SK-N-SH (cell line): ENCODE measurements around the gene TAOK3. TPM values are rescaled to one million over a fixed set of nuclear protein-coding genes. Genes with fewer than 3 reads are reported as not detected.

Experiments
- CTCF ChIA-PET: fragments of 300-600, 350-600 bp; formaldehyde crosslinking; extraction: SDS; loops from one replicate; lab custom pipeline; 2021; lab: Yijun Ruan, JAX
- POLR2A ChIA-PET: fragments of 350-600 bp; sonication (Branson Sonifier 250); formaldehyde crosslinking; extraction: SDS; loops from one replicate; lab custom pipeline; 2020; ENCODE audit warnings: antibody characterized with exemption, inconsistent platforms; lab: Yijun Ruan, JAX
- DNase-seq: peaks from one replicate; pipeline ENCODE4 v3.0.0; 2012
- H2AFZ ChIP-seq: fragments of 200-600 bp; sonication (generic); 2 replicates; pipeline ENCODE4 v1.8.1; 2016; ENCODE audit warnings: antibody characterized with exemption, mild to moderate bottlenecking, low read depth
- H3F3A ChIP-seq: fragments of 200-600 bp; sonication (generic); replicated peaks from 2 replicates; pipeline ENCODE3; 2016; ENCODE audit warnings: antibody characterized with exemption, mild to moderate bottlenecking; ENCODE audit not compliant: insufficient read depth
- H3K27ac ChIP-seq, 2 experiments: fragments of 200-500 bp in 1 of 2; fragments of 200-600 bp in 1 of 2; sonication (Bioruptor generic) in 1 of 2; sonication (generic), shearing (Covaris generic) in 1 of 2; 2 replicates each; pipeline versions ENCODE4 v1.5.1 to v1.6.1; 2014 to 2016; ENCODE audit warnings: low read depth in 2 of 2, inconsistent platforms in 1 of 2, low read length in 1 of 2, mild to moderate bottlenecking in 1 of 2, mixed read lengths in 1 of 2
- H3K27me3 ChIP-seq: fragments of 200-600 bp; sonication (generic), shearing (Covaris generic); 2 replicates; pipeline ENCODE4 v1.6.1; 2016; ENCODE audit warnings: mixed run types; ENCODE audit not compliant: insufficient read depth
- H3K36me3 ChIP-seq, 2 experiments: fragments of 200-500 bp in 1 of 2; fragments of 200-600 bp in 1 of 2; sonication (Bioruptor generic) in 1 of 2; sonication (generic) in 1 of 2; replicated peaks in 1 of 2; 2 replicates each; pipeline versions ENCODE3 to v1.5.1; 2014 to 2016; ENCODE audit warnings: low read length in 1 of 2, mild to moderate bottlenecking in 1 of 2; ENCODE audit not compliant: insufficient read depth in 2 of 2, control insufficient read depth in 1 of 2
- H3K4me1 ChIP-seq, 2 experiments: fragments of 200-500 bp in 1 of 2; fragments of 200-600 bp in 1 of 2; sonication (Bioruptor generic) in 1 of 2; sonication (generic), shearing (Covaris generic) in 1 of 2; 2 replicates each; pipeline versions ENCODE4 v1.5.1 to v1.6.1; 2014 to 2016; ENCODE audit warnings: low read depth in 1 of 2, low read length in 1 of 2, mixed run types in 1 of 2; ENCODE audit not compliant: insufficient read depth in 2 of 2, control insufficient read depth in 1 of 2
- H3K4me2 ChIP-seq: fragments of 200-600 bp; sonication (generic), shearing (Covaris generic); 2 replicates; pipeline ENCODE4 v1.6.1; 2017; ENCODE audit warnings: mixed run types
- H3K4me3 ChIP-seq, 2 experiments: fragments of 200-500 bp in 1 of 2; fragments of 200-600 bp in 1 of 2; sonication (Bioruptor generic) in 1 of 2; sonication (generic), shearing (Covaris generic) in 1 of 2; 2 replicates each; pipeline versions ENCODE4 v1.5.1 to v1.8.1; 2014 to 2016; ENCODE audit warnings: low read depth in 2 of 2, inconsistent platforms in 1 of 2, low read length in 1 of 2, mild to moderate bottlenecking in 1 of 2, mixed read lengths in 1 of 2, moderate library complexity in 1 of 2
- H3K79me2 ChIP-seq: fragments of 200-600 bp; sonication (generic); 2 replicates; pipeline ENCODE4 v1.8.1; 2017; ENCODE audit warnings: mild to moderate bottlenecking; ENCODE audit not compliant: insufficient read depth
- H3K9ac ChIP-seq: fragments of 200-600 bp; sonication (generic); 2 replicates; pipeline ENCODE4 v1.6.1; 2017; ENCODE audit warnings: mixed run types
- H3K9me2 ChIP-seq: fragments of 200-600 bp; sonication (generic); 2 replicates; pipeline ENCODE4 v1.6.1; 2017; ENCODE audit warnings: mixed run types
- H3K9me3 ChIP-seq: fragments of 200-600 bp; sonication (generic); 2 replicates; pipeline ENCODE4 v1.6.1; 2017; ENCODE audit warnings: mixed run types, mild to moderate bottlenecking, moderate library complexity
- H4K20me1 ChIP-seq: fragments of 200-600 bp; sonication (generic); 2 replicates; pipeline ENCODE4 v1.6.1; 2017; ENCODE audit warnings: mild to moderate bottlenecking, mixed run types; ENCODE audit not compliant: insufficient read depth
- CHD2 ChIP-seq: fragments of 150-350 bp; IDR thresholded peaks from 2 replicates; pipeline ENCODE4 v1.6.1; 2018; ENCODE audit warnings: low read length; ENCODE audit not compliant: partially characterized antibody
- EZH2phosphoT487 ChIP-seq: fragments of 200-600 bp; sonication (generic); IDR thresholded peaks from 2 replicates; pipeline ENCODE4 v1.6.1; 2017; ENCODE audit warnings: low read depth, mixed run types, mild to moderate bottlenecking, antibody characterized with exemption, moderate library complexity, borderline replicate concordance
- FOSL2 ChIP-seq: IDR thresholded peaks from 2 replicates; pipeline ENCODE4 v1.4.0; 2012; ENCODE audit warnings: low read depth, mild to moderate bottlenecking, moderate library complexity, borderline replicate concordance
- FOXM1 ChIP-seq: IDR thresholded peaks from 2 replicates; pipeline ENCODE4 v1.4.0; 2012; ENCODE audit warnings: low read depth, mild to moderate bottlenecking
- JUND ChIP-seq: IDR thresholded peaks from 2 replicates; pipeline ENCODE4 v1.4.0; 2012
- MEF2A ChIP-seq: IDR thresholded peaks from 2 replicates; pipeline ENCODE4 v1.4.0; 2012; ENCODE audit warnings: low read depth, borderline replicate concordance
- MXI1 ChIP-seq: IDR thresholded peaks from 2 replicates; pipeline ENCODE4 v1.6.1; 2012; ENCODE audit warnings: mild to moderate bottlenecking, low read depth, low read length, improper control_type of control experiment
- NRF1 ChIP-seq: IDR thresholded peaks from 2 replicates; pipeline ENCODE4 v1.6.1; 2012; ENCODE audit warnings: low read depth, mild to moderate bottlenecking, low read length
- RFX5 ChIP-seq: IDR thresholded peaks from 2 replicates; pipeline ENCODE4 v1.6.1; 2012; ENCODE audit warnings: mild to moderate bottlenecking, improper control_type of control experiment, low read length
- SIN3A ChIP-seq: IDR thresholded peaks from 2 replicates; pipeline ENCODE4 v1.6.1; 2012; ENCODE audit warnings: low read depth, mild to moderate bottlenecking, low read length, moderate library complexity, borderline replicate concordance
- TEAD4 ChIP-seq: IDR thresholded peaks from 2 replicates; pipeline ENCODE4 v1.4.0; 2012; ENCODE audit warnings: mild to moderate bottlenecking, borderline replicate concordance; ENCODE audit not compliant: insufficient read depth
- WGBS: methylation state at CpG from one replicate; pipeline ENCODE4 v1.1.6; 2017; ENCODE audit warnings: low lambda C conversion rate; 5-methylcytosine and 5-hydroxymethylcytosine counted together
- polyA plus RNA-seq, 3 experiments: library from polyadenylated mRNA; depleted of rRNA; stranded (reverse); fragments of >200 nt; gene quantifications; 2 replicates each; pipeline ENCODE4 v1.2.3, GENCODE V29; 2012
- TF ChIP-seq, protein P1 (sequence below): IDR thresholded peaks from 2 replicates; pipeline ENCODE4 v1.6.1; 2012; ENCODE audit warnings: mild to moderate bottlenecking, low read depth, low read length, moderate library complexity
- TF ChIP-seq, protein P2 (sequence below): fragments of 200-600 bp; sonication (generic); IDR thresholded peaks from 2 replicates; pipeline ENCODE4 v1.6.1; 2017; ENCODE audit warnings: antibody characterized with exemption, mild to moderate bottlenecking, moderate library complexity
- TF ChIP-seq, protein P3 (sequence below): IDR thresholded peaks from 2 replicates; pipeline ENCODE4 v1.4.0; 2012; ENCODE audit warnings: low read depth
- TF ChIP-seq, protein P4 (sequence below): IDR thresholded peaks from 2 replicates; pipeline ENCODE4 v1.4.0; 2012; ENCODE audit warnings: low read depth, borderline replicate concordance
- TF ChIP-seq, protein P5 (sequence below): fragments of 150-350 bp; IDR thresholded peaks from 2 replicates; pipeline ENCODE4 v1.6.1; 2016; ENCODE audit warnings: mild to moderate bottlenecking, low read depth, low read length

Gene TAOK3
- polyA plus RNA-seq, 1 of the 3 experiments (the other 2 are of a cell fraction) = 18.1 TPM

DNA sequence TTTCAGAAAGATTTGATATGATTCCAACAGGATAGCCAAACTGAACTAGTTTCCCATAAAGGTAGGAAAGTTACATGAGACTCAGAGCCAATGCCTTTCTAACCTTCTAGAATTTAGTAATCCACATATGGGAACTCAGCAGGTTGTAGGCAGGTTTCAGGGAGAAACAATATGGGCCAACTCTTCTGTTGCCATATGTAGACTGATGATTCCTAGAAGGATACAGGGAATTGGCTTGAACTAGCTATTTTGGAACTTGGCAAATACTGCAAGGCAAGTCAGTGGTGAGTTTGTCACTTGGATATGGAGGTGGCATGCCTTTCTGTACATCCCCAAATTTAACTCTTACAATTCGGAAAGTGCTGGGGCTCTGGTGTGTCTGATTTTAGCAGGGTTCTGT, 19.1 kb upstream of the TAOK3 start (continued):
- TF ChIP-seq, protein P1, sequence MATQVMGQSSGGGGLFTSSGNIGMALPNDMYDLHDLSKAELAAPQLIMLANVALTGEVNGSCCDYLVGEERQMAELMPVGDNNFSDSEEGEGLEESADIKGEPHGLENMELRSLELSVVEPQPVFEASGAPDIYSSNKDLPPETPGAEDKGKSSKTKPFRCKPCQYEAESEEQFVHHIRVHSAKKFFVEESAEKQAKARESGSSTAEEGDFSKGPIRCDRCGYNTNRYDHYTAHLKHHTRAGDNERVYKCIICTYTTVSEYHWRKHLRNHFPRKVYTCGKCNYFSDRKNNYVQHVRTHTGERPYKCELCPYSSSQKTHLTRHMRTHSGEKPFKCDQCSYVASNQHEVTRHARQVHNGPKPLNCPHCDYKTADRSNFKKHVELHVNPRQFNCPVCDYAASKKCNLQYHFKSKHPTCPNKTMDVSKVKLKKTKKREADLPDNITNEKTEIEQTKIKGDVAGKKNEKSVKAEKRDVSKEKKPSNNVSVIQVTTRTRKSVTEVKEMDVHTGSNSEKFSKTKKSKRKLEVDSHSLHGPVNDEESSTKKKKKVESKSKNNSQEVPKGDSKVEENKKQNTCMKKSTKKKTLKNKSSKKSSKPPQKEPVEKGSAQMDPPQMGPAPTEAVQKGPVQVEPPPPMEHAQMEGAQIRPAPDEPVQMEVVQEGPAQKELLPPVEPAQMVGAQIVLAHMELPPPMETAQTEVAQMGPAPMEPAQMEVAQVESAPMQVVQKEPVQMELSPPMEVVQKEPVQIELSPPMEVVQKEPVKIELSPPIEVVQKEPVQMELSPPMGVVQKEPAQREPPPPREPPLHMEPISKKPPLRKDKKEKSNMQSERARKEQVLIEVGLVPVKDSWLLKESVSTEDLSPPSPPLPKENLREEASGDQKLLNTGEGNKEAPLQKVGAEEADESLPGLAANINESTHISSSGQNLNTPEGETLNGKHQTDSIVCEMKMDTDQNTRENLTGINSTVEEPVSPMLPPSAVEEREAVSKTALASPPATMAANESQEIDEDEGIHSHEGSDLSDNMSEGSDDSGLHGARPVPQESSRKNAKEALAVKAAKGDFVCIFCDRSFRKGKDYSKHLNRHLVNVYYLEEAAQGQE = no peak
- TF ChIP-seq RFX5 (no peak), FOSL2 (no peak), EZH2phosphoT487 (no peak)
- TF ChIP-seq, protein P2, sequence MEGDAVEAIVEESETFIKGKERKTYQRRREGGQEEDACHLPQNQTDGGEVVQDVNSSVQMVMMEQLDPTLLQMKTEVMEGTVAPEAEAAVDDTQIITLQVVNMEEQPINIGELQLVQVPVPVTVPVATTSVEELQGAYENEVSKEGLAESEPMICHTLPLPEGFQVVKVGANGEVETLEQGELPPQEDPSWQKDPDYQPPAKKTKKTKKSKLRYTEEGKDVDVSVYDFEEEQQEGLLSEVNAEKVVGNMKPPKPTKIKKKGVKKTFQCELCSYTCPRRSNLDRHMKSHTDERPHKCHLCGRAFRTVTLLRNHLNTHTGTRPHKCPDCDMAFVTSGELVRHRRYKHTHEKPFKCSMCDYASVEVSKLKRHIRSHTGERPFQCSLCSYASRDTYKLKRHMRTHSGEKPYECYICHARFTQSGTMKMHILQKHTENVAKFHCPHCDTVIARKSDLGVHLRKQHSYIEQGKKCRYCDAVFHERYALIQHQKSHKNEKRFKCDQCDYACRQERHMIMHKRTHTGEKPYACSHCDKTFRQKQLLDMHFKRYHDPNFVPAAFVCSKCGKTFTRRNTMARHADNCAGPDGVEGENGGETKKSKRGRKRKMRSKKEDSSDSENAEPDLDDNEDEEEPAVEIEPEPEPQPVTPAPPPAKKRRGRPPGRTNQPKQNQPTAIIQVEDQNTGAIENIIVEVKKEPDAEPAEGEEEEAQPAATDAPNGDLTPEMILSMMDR = no peak

DNA sequence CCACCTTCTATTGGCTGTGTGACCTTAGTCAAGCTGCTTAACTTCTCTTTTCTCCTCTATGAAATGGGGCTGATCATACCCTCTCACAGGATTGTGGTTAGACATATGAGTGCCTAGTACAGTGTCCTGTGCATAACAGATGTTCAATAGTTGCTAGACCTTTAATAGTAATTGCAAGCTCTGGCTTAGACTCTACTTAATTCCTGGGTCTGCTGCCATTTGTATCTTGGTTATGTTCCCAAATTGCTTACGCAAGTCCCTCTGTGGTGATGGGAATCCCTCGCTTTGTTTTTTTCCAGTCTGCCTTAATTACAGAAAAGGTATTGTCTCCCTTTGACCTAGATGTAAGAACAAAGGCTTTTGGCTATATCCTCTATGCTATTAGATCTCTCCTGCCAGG, 18.7 kb upstream of the TAOK3 start:
- H3K4me2 ChIP-seq = no peak overlapping the region
- H3K4me1 ChIP-seq = no peaks in the 10 kb centered on the region; a peak in 1 of 4 replicates
- peaks cover 20% of the 10 kb centered on the region for H3K79me2 ChIP-seq
- H3F3A ChIP-seq = no peaks in the 10 kb centered on the region
- WGBS = 95% methylated on average over 2 of the region's 2 CpGs
- H3K27me3 ChIP-seq = no peaks in the 10 kb centered on the region
- H4K20me1 ChIP-seq = no peaks in the 10 kb centered on the region
- H3K9me3 ChIP-seq = no peaks in the 10 kb centered on the region
- H3K36me3 ChIP-seq = peaks cover 57 to 63% of the 10 kb centered on the region in 2 experiments
- CTCF ChIA-PET = interaction anchor here (0.7 to 10.7 kb wide), 5 partner anchors 14 to 449 kb away, joined by 3 to 94 read pairs (median 3); partner anchors contain the start of gene SUDS3
- TF ChIP-seq, protein P3, sequence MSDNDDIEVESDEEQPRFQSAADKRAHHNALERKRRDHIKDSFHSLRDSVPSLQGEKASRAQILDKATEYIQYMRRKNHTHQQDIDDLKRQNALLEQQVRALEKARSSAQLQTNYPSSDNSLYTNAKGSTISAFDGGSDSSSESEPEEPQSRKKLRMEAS = no peak
- TF ChIP-seq, protein P4, sequence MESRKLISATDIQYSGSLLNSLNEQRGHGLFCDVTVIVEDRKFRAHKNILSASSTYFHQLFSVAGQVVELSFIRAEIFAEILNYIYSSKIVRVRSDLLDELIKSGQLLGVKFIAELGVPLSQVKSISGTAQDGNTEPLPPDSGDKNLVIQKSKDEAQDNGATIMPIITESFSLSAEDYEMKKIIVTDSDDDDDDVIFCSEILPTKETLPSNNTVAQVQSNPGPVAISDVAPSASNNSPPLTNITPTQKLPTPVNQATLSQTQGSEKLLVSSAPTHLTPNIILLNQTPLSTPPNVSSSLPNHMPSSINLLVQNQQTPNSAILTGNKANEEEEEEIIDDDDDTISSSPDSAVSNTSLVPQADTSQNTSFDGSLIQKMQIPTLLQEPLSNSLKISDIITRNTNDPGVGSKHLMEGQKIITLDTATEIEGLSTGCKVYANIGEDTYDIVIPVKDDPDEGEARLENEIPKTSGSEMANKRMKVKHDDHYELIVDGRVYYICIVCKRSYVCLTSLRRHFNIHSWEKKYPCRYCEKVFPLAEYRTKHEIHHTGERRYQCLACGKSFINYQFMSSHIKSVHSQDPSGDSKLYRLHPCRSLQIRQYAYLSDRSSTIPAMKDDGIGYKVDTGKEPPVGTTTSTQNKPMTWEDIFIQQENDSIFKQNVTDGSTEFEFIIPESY = no peak
- TF ChIP-seq TEAD4 (no peak), RFX5 (no peak), MXI1 (no peak), FOSL2 (no peak), FOXM1 (no peak), JUND (no peak), CHD2 (no peak), NRF1 (no peak), SIN3A (no peak), MEF2A (no peak)
- TF ChIP-seq, protein P5, sequence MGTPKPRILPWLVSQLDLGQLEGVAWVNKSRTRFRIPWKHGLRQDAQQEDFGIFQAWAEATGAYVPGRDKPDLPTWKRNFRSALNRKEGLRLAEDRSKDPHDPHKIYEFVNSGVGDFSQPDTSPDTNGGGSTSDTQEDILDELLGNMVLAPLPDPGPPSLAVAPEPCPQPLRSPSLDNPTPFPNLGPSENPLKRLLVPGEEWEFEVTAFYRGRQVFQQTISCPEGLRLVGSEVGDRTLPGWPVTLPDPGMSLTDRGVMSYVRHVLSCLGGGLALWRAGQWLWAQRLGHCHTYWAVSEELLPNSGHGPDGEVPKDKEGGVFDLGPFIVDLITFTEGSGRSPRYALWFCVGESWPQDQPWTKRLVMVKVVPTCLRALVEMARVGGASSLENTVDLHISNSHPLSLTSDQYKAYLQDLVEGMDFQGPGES = no peak
- TF ChIP-seq, protein P2 = no peak
- DNase-seq = no peak
- H3K4me3 ChIP-seq = no peak overlapping the region
- POLR2A ChIA-PET = no interaction called here
- H3K27ac ChIP-seq = no peak overlapping the region
- no peak overlapping the region for H2AFZ ChIP-seq
- no peak overlapping the region for H3K9ac ChIP-seq
- no peaks in the 10 kb centered on the region for H3K9me2 ChIP-seq
